Transverse colon (tissue), 4 donors: Measurements from ENCODE around the gene DTWD2. TPM values are rescaled to one million over a fixed set of nuclear protein-coding genes. Genes with fewer than 3 reads are reported as not detected.

Source experiments
- DNase-seq: peaks from one replicate; pipeline ENCODE4 v3.0.0-alpha.2; 2019
- H3K27ac ChIP-seq, 4 donors: fragments of 200-600 bp; sonication (generic); 2 replicates each; pipeline ENCODE4 v1.5.1; 2016 to 2018; ENCODE audit warnings: inconsistent platforms in 4 of 4
- H3K27me3 ChIP-seq: fragments of 200-600 bp; sonication (generic); 2 replicates; pipeline ENCODE4 v1.5.1; 2017; ENCODE audit warnings: inconsistent platforms
- H3K36me3 ChIP-seq, 4 donors: fragments of 200-600 bp; sonication (generic); 2 replicates each; pipeline ENCODE4 v1.5.1; 2017 to 2019; ENCODE audit warnings: inconsistent platforms in 4 of 4
- H3K4me1 ChIP-seq, 4 donors: fragments of 200-600 bp; sonication (generic); 2 replicates each; pipeline ENCODE4 v1.5.1; 2017 to 2020; ENCODE audit warnings: inconsistent platforms in 4 of 4
- H3K4me3 ChIP-seq, 4 donors: fragments of 200-600 bp; sonication (generic); 1 replicate in 1 of 4; 2 replicates in 3 of 4; pipeline versions ENCODE4 v1.5.1 to v1.6.1; 2017 to 2019; ENCODE audit warnings: inconsistent platforms in 4 of 4
- H3K9me3 ChIP-seq, 2 donors: fragments of 200-600 bp; sonication (generic); 2 replicates each; pipeline ENCODE4 v1.5.1; 2017 to 2019; ENCODE audit warnings: inconsistent platforms in 2 of 2
- EP300 ChIP-seq: sonication (generic); formaldehyde crosslinking; IDR thresholded peaks from one replicate; pipeline ENCODE4 v1.6.1; 2017; ENCODE audit warnings: antibody characterized with exemption, low read depth
- POLR2A ChIP-seq: fragments of 450-650 bp; IDR thresholded peaks from one replicate; pipeline ENCODE4 v1.6.1; 2016; ENCODE audit warnings: antibody characterized with exemption, mild to moderate bottlenecking, moderate library complexity
- POLR2AphosphoS5 ChIP-seq, 3 donors: sonication (generic); formaldehyde crosslinking; IDR thresholded peaks; one replicate each; pipeline ENCODE4 v1.6.1; 2016; ENCODE audit warnings: antibody characterized with exemption in 3 of 3
- WGBS, 2 donors: methylation state at CpG; one replicate each; pipeline ENCODE4 v1.1.5; 2018; ENCODE audit warnings: low coverage in 1 of 2; 5-methylcytosine and 5-hydroxymethylcytosine counted together
- in situ Hi-C, 4 donors: fragments of 200-750 bp; cut with MboI; loops; one replicate each; pipeline versions ENCODE4 v1.15.0 to v1.15.1; 2017; ENCODE audit warnings: low sequenced_read_pairs in 3 of 4, low pct_ligation_motif_present in 1 of 4, low pct_unique_long_range_greater_than_20kb in 1 of 4
- intact Hi-C: fragments of 100-400 bp; cut with DNase I; formaldehyde crosslinking; loops from one replicate; pipeline ENCODE4 v1.15.1; 2023; ENCODE audit warnings: low total_unique reads
- total RNA-seq, 4 donors: library from RNA; depleted of rRNA; stranded (reverse); fragments of >200 nt; gene quantifications; one replicate each; pipeline ENCODE4 v1.1.0, GENCODE V29; 2016
- TF ChIP-seq, protein P1 (sequence below), 5 experiments: fragments of 200-600 bp in 3 of 5; fragments of 450-650 bp in 2 of 5; sonication (generic) in 3 of 5; IDR thresholded peaks; 1 replicate in 2 of 5; 2 replicates in 3 of 5; pipeline ENCODE4 v1.5.1; 2016 to 2017; ENCODE audit warnings: antibody characterized with exemption in 5 of 5, inconsistent platforms in 3 of 5, mild to moderate bottlenecking in 2 of 5, moderate library complexity in 1 of 5

The DTWD2 gene
- total RNA-seq, 4 donors from 2014 or later = 13.1 to 34.0 (median 23.0) TPM

DNA sequence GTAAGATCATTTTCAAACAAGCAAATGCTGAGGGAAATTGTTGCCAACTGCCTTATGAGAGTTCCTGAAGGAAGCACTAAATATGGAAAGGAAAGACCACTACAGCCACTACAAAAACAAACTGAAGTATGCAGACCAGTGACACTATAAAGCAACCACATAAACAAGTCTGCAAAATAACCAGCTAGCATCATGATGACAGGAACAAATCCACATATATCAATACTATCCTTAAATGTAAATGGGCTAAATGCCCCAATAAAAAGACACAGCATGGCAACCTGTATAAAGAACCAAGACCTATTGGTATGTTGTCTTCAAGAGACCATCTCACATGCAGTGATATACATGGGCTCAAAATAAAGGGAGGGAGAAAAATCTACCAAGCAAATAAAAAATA lies 113.2 kb downstream of the DTWD2 start:
- TF ChIP-seq POLR2A (no peak), POLR2AphosphoS5 (IDR thresholded peaks at IDR 0.05) (no peak), EP300 (no peak)
- TF ChIP-seq, protein P1, sequence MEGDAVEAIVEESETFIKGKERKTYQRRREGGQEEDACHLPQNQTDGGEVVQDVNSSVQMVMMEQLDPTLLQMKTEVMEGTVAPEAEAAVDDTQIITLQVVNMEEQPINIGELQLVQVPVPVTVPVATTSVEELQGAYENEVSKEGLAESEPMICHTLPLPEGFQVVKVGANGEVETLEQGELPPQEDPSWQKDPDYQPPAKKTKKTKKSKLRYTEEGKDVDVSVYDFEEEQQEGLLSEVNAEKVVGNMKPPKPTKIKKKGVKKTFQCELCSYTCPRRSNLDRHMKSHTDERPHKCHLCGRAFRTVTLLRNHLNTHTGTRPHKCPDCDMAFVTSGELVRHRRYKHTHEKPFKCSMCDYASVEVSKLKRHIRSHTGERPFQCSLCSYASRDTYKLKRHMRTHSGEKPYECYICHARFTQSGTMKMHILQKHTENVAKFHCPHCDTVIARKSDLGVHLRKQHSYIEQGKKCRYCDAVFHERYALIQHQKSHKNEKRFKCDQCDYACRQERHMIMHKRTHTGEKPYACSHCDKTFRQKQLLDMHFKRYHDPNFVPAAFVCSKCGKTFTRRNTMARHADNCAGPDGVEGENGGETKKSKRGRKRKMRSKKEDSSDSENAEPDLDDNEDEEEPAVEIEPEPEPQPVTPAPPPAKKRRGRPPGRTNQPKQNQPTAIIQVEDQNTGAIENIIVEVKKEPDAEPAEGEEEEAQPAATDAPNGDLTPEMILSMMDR (IDR thresholded peaks at IDR 0.05) = no peak
- DNase-seq = no peak
- Histone ChIP-seq H3K27ac (no peak overlapping the region), H3K9me3 (peaks cover 38 to 39% of the 10 kb centered on the region in 2 donors), H3K4me3 (no peak overlapping the region), H3K36me3 (no peaks in the 10 kb centered on the region), H3K4me1 (no peaks in the 10 kb centered on the region), H3K27me3 (no peaks in the 10 kb centered on the region)
- intact Hi-C loops = no loop called here
- in situ Hi-C loops = no loop called here

- in situ Hi-C loops (no loop called here), intact Hi-C loops (no loop called here)
- no peaks in the 10 kb centered on the region for H3K36me3 ChIP-seq
Observed at GRCh38 chr5:118873417-118873816, 114.9 kb downstream of the DTWD2 start.

GRCh38 chr5:118863345-118863744 lies 125.0 kb downstream of the DTWD2 start:
- intact Hi-C loops (no loop called here), in situ Hi-C loops (no loop called here)
- Histone ChIP-seq H3K4me3 (no peak overlapping the region), H3K27ac (no peak overlapping the region), H3K9me3 (no peaks in the 10 kb centered on the region), H3K4me1 (no peaks in the 10 kb centered on the region), H3K36me3 (no peaks in the 10 kb centered on the region), H3K27me3 (no peaks in the 10 kb centered on the region)
- TF ChIP-seq EP300 (no peak), POLR2A (no peak), POLR2AphosphoS5 (IDR thresholded peaks at IDR 0.05) (no peak)
- TF ChIP-seq, protein P1 (IDR thresholded peaks at IDR 0.05) = no peak
- DNase-seq = no peak

More at GRCh38 chr5:118873417-118873816, 114.9 kb downstream of the DTWD2 start:
- Histone ChIP-seq H3K27ac (no peak overlapping the region), H3K27me3 (no peaks in the 10 kb centered on the region), H3K9me3 (peaks cover 38 to 39% of the 10 kb centered on the region in 2 donors), H3K4me1 (no peaks in the 10 kb centered on the region), H3K4me3 (no peak overlapping the region)
- TF ChIP-seq EP300 (no peak), POLR2A (no peak), POLR2AphosphoS5 (IDR thresholded peaks at IDR 0.05) (no peak)
- TF ChIP-seq, protein P1 (IDR thresholded peaks at IDR 0.05) = no peak
- DNase-seq = no peak
- 92 to 100% methylated on average over 1 to 6 of the region's 6 CpGs for WGBS, 2 donors

DNA sequence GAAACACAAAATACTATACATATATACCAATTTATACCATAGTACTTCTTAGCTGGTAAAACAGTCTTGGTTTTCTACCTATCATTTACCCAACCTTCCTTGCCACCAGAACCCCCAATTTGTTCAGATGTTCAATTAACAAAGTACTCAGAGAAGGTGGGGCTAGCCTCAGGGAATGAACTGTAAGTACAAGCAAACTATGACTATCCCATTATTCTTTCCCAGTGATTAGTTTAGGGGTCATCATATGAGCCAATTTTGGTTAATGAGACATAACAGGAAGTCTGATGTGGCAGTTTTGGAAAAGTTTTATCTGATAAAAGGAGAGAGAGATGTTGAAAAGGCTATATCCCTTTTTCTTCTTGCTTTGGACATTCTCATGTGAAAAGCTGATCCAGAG lies 125.8 kb downstream of the DTWD2 start:
- TF ChIP-seq EP300 (no peak), POLR2AphosphoS5 (IDR thresholded peaks at IDR 0.05) (no peak), POLR2A (no peak)
- TF ChIP-seq, protein P1 (IDR thresholded peaks at IDR 0.05) = no peak
- H3K27ac ChIP-seq = no peak overlapping the region
- intact Hi-C loops = no loop called here
- H3K4me1 ChIP-seq = no peaks in the 10 kb centered on the region
- no peak for DNase-seq
- no peak overlapping the region for H3K4me3 ChIP-seq
- H3K9me3 ChIP-seq = no peaks in the 10 kb centered on the region
- H3K27me3 ChIP-seq = no peaks in the 10 kb centered on the region
- no peaks in the 10 kb centered on the region for H3K36me3 ChIP-seq
- in situ Hi-C loops = no loop called here
